ENCODE measurements around the gene INSIG1.

INSIG1 gene

DNA sequence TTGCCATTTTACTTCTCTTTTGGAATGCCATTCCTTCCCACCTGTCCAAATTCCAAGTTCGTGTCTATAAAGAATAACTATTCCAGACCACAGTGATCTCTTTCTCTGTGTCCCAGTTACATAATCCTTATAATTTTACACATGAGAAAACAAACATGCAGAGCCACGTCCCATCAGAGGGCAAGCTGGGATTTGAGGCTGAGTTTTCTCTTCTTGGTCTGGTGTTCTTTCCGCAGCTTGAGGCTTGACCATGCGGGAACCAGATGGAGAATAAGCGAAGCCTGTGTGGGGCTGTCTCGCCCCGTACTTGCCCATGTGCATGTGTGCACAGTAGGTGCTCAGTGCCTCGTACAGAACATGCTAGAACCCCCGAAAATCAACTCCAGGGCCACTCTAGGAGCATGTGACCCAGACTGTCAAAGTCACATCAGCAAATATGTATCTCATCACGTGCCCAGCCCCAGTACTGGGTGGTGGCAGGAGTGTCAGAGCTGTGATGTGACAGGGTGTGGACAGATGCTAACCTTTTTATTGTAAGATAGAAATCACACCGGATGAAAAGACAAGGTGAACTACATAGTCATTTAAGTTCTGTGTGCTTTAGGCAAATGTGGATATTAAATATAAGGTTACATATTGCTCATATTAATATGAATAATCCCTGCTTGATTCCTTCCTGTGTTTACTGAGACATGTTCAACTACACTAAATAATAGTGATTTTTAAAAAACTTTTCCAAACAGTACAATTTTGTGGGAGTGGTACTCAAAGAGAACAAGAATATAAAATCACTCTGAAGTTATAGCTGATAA lies 3.2 kb downstream of the INSIG1 start:
- in situ Hi-C loops (cut with HindIII; ENCODE audit: low sequenced_read_pairs) = no loop called here

- in situ Hi-C loops (cut with HindIII; ENCODE audit: low sequenced_read_pairs) = no loop called here
Measured at GRCh38 chr7:155303039-155303593, 5.4 kb downstream of the INSIG1 start.

DNA sequence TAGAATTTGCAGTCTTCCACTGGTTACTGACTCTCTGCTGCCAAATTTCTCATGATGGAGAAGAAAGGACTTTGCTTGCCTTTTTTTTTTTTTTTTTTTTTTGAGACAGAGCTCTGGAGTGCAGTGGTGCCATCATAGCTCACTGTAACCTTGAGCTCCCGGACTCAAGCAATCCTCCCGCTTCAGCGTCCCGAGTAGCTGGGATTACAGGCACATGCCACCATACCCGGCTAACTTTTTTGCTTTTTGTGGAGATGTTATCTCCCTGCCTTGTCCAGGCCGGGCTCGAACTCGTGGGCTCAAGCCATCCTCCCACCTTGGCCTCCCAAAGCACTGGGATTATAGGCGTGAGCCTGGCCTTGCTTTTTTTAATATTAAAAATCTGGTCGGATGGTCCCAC lies 6.2 kb downstream of the INSIG1 start:
- in situ Hi-C loops (cut with HindIII; ENCODE audit: low sequenced_read_pairs) = no loop called here

DNA sequence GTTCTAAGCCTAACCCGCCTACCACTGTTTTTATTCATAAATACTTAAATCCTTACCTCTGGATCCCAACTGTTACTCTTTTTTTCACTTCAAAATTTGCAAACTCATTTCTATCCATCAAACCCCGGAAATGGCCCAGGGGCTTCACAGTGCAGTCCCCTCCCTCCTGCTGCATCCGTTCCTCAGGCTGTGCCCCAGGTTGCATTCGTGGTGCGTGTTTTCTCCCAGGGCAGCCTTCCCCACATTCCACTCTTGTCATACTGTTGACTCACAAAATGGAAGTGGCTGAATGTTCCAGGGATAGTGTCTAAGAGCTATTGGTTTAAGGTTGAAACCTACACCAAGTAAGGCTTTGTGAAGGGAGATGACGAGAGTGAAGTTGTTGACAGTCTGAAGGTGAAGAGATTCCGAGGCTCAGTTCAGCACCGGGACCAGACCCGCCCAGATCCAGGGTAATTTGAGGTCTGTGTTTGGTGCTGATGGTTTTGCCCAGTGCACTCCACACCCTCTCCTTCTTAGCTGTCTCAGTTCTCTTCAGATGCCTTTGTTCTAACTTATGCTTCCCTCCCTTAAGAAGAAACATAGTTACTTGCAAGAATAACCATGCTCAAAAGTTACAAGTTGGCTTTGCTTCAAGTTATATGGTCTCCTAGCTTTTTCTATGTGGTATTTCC lies 7.7 kb downstream of the INSIG1 start:
- in situ Hi-C loops (cut with HindIII; ENCODE audit: low sequenced_read_pairs) = no loop called here

DNA sequence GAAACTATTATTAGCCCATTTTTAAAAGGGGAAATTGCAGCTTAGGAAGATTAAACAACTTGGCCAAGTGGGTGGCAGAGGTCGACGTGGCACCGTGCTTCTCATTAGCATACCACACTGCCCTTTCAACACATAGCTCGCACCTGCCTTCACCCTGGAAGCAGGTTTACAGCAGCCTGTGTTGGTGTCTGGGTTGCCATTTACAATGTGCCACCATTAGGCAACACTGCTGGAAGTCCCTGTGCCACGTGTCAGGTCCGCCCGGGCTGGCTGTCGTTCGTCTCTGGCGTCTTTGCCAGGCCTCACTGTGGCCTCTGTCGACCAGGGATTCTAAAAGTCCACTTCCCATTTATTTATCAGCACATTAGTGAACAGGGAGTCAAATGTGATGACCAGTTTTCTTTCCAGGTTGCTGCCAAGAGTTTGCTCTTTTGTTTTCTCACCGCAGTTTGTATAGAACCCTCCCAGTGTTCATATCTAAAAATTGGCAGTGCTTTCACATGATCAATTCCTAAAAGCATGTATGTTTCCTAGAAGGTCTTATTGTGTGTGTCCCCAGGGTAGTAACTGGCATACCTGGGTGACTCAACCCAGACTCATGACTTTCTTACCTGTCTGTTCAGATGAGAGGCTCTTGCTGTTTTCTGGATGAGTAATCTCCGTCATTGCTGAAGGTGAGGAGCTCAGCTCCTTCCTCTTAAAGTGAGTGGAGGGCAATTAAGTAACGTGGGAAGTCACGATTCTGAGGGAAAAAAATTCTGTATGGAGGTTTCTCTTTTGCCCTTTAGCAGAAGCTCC lies 9.2 kb downstream of the INSIG1 start:
- in situ Hi-C loops (cut with HindIII; ENCODE audit: low sequenced_read_pairs) = no loop called here

- in situ Hi-C loops (cut with HindIII; ENCODE audit: low sequenced_read_pairs) = no loop called here
Measured at GRCh38 chr7:155308330-155309020, 10.8 kb downstream of the INSIG1 start.

DNA sequence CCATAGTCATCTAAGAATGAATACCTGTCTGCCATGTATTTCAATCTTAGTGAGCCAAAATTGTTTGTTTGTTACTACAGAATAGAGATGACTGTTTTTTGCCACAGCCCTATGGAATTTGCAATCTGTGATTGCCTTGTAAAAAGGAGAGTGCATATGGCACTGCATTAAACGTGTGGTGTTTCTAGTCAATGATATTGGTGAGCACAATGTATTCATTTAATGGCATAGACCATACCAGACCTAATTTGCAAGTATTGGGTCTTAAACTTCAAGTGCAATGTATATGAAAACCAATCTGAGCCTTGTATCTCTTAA lies 11.3 kb downstream of the INSIG1 start:
- in situ Hi-C loops (cut with HindIII; ENCODE audit: low sequenced_read_pairs) = no loop called here

DNA sequence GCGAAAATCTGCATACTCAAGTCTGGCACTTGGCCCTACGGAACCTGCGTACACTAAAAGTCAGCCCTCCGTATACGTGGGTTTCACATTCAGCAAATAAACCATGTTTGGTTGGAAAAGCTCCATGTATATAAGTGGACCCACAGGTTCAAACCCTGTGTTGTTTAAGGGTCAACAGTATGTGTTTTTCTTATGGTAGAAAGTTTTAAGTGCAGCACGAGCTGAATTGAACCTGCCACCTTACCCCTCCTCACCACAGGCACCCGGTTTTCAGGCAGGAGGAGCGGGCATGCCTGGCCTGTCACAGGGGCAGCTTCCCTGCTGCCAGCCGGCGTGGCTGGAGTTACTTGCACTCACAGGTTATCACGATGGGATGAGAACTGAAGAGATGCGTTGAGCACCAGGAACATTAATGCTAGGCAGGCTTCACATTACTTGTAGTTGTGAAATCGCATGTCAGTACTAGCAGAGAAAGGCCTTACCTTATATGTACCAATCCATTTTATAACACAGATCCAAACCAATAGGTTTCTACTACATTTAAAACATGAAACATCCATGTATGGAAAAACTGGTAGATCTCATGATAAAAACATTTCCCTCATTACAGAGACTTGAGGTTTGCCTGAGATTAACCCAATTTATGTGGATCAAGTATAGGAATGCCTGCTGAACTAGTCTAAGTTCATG lies 12.9 kb downstream of the INSIG1 start:
- in situ Hi-C loops (cut with HindIII; ENCODE audit: low sequenced_read_pairs) = no loop called here

GRCh38 chr7:155311826-155312537 lies 14.3 kb downstream of the INSIG1 start:
- in situ Hi-C loops (cut with HindIII; ENCODE audit: low sequenced_read_pairs) = no loop called here

- in situ Hi-C loops (cut with HindIII; ENCODE audit: low sequenced_read_pairs) = no loop called here
Measured at GRCh38 chr7:155312633-155313032, 15.0 kb downstream of the INSIG1 start.

DNA sequence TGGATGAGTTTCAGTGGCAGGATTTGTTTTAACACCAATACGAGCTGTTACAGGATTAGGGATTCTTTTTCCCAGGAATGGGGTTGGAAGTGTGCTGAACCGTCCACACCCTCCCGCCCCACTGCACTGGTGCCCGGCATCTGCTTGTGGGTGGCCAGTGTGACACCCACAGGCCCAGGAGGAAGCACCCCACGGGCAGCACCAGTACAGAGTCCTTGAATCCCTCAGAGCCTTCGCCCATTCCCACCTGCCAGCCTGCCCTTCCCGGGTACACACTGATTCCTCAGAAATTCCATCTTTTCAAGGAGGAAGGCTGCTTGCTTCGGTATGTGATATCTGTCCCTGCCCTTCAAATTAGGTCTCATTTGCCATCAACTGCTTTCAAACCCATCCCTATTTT lies 15.4 kb downstream of the INSIG1 start:
- in situ Hi-C loops (cut with HindIII; ENCODE audit: low sequenced_read_pairs) = no loop called here

DNA sequence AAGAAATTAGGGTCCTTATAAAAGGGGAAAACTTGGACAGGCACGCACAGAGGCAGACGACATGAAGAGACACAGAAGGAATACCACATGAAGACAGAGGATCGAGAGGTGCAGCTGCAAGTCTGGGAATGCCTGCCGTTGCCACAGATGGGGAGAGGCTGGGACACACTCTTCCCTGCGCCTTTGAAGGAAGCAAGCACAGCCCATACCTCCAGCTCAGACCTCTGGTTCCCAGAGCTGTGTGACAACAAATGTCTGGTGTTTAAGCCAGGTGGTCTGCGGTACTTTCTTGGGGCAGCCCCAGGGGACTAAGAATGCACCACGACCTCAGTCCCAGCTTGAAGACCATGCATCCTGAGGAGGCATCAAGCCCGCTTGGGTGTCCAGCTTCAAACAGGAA lies 18.3 kb downstream of the INSIG1 start:
- in situ Hi-C loops (cut with HindIII; ENCODE audit: low sequenced_read_pairs) = no loop called here

DNA sequence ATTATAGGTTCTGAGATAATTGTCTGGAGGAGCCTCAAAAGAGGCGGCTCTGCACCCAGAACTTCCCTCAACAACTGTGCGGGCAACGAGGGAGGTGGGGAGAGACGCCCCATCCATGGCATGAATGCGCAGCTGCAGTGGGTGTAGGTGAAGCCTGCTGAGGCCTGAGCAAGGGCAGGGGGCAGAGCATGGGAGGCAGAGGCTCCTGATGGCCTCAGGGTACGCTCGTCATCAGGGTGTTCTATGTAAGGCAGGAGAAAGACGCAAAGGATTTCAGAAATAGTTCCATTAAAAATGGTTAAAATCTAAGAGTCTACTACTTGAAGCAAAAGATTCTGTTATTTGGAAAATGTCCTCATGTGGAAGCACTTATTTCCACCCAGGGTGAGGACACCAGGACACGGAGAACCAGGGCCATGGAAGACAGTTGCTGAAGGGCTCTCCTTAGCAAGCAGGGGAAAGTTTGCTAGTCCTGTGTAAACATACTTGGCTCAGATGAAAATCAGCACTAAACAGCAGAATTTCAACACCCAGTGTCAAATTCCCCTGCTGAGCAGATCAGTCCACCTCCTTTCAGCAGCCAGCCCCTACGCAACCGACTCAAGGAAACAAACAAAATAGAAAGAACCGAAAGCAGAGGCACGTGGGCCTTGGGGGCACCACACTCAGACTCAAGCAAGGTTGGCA lies 18.9 kb downstream of the INSIG1 start:
- in situ Hi-C loops (cut with HindIII; ENCODE audit: low sequenced_read_pairs) = no loop called here

DNA sequence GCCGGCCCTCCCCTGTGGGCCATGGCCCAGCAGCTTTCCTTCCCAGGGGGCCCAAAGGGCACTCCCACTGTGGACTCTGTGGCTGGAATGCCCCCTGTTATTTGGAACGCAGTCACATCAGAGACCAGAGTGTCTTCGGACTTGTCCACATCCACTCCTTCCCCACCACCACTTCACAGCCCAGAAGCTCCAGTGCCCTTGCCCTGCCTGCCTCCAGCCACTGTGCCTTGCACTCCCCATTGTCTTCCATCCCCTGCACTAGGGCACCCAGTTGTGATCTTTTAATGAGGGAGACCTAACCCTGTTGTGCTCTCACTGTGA lies 19.4 kb downstream of the INSIG1 start:
- in situ Hi-C loops (cut with HindIII; ENCODE audit: low sequenced_read_pairs) = no loop called here

GRCh38 chr7:155318245-155318644 lies 20.6 kb downstream of the INSIG1 start:
- in situ Hi-C loops (cut with HindIII; ENCODE audit: low sequenced_read_pairs) = no loop called here

DNA sequence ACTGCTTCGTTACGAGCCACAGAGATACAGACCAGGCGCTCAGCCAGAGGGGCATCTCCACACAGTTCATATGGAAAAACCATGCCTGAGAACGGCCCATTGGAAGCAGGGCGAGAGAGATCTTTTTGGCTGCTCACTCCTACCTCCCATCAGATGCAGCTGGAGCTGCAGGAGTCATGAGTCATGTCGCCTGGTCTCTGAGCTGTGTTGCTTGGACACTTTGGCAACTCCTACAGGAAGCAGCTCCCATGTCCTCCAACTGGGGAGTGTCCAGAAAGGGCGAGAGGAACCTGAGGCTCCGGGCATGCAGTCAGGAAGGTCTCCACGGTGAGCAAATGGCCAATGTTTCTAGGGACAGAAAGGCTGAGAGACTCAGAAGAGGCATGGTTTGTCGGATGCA lies 24.9 kb downstream of the INSIG1 start:
- in situ Hi-C loops (cut with HindIII; ENCODE audit: low sequenced_read_pairs) = no loop called here

DNA sequence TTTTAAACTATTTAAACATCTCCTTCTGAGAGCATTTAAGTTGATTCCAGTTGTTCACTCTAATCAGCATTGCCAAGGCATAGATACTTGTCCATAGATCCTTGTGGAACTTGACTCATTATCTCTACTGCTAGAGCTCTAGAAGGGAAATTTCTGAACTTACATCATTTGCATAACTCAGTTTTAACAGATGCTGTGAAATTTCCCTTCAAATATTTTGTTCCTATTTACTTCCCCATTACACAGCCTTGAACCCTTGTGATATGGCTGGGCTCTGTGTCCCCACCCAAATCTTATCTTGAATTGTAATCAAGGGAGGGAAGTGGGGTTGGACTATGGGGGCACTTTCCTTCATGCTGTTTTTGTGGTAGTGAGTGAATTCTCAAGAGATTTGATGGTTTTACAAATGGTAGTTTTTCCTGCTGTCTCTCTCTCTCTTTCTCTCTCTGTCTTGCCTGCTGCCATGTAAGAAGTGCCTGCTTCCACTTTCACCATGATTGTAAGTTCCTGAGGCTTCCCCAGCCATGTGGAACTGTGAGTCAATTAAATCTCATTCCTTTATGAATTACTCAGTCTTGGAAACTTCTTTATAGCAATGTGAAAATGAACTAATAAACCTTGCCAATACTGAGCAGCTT lies 25.4 kb downstream of the INSIG1 start:
- in situ Hi-C loops (cut with HindIII; ENCODE audit: low sequenced_read_pairs) = no loop called here

GRCh38 chr7:155324012-155324917 lies 26.6 kb downstream of the INSIG1 start:
- in situ Hi-C loops (cut with HindIII; ENCODE audit: low sequenced_read_pairs) = no loop called here

Data from DLD1 (cell line).